Erythroblast (primary cell): ENCODE measurements around the gene MEPE.

Experiments used
- GATA1 ChIP-seq: IDR thresholded peaks from 2 replicates; pipeline ENCODE4 v1.6.1; 2011; ENCODE audit warnings: low read depth, mild to moderate bottlenecking, control low read depth, low read length, moderate library complexity
- POLR2A ChIP-seq: IDR thresholded peaks from 2 replicates; pipeline ENCODE4 v1.6.1; 2011; ENCODE audit warnings: mild to moderate bottlenecking, low read length

GRCh38 chr4:87838205-87838604 is 5.4 kb downstream of the MEPE start:
- no peak for TF ChIP-seq POLR2A
- TF ChIP-seq GATA1, result no peak
